Measurements from ENCODE around the gene ABCA2. TPM values are rescaled to one million over a fixed set of nuclear protein-coding genes. Genes with fewer than 3 reads are reported as not detected.

The ABCA2 gene
- total RNA-seq, 1 donor from 2014 or later, result 33.8 TPM

GRCh38 chr9:136961279-136962065 lies 66.6 kb downstream of the ABCA2 start:
- ATAC-seq, result peak; percentile 90
- intact Hi-C loops (cut with micrococcal nuclease), result no loop called here
- DNase-seq, result peak; percentile 81

GRCh38 chr9:136960938-136961275 lies 67.1 kb downstream of the ABCA2 start:
- ATAC-seq, result no peak
- DNase-seq, result no peak
- intact Hi-C loops (cut with micrococcal nuclease), result no loop called here

- DNase-seq, result no peak
- ATAC-seq, result no peak
- intact Hi-C loops (cut with micrococcal nuclease), result no loop called here
Measured at GRCh38 chr9:136960212-136960937, 67.7 kb downstream of the ABCA2 start.

- intact Hi-C loops (cut with micrococcal nuclease), result no loop called here
- no peak for ATAC-seq
- no peak for DNase-seq
Measured at GRCh38 chr9:136958898-136959850, 68.9 kb downstream of the ABCA2 start.

- DNase-seq (no peak), ATAC-seq (no peak)
- intact Hi-C loops (cut with micrococcal nuclease), result no loop called here
Measured at GRCh38 chr9:136958473-136958872, 69.6 kb downstream of the ABCA2 start.

- intact Hi-C loops (cut with micrococcal nuclease), result no loop called here
- DNase-seq, result no peak
- no peak for ATAC-seq
Measured at GRCh38 chr9:136957901-136958300, 70.1 kb downstream of the ABCA2 start.

- no peak for DNase-seq
- ATAC-seq, result no peak
- intact Hi-C loops (cut with micrococcal nuclease), result no loop called here
Measured at GRCh38 chr9:136957461-136957860, 70.6 kb downstream of the ABCA2 start.

Other genes with a start within 250 kb of the ABCA2 start
- 74.2 TPM for gene TMEM141, start 236.9 kb downstream of the ABCA2 start, total RNA-seq
- gene CCDC183, start 231.9 kb downstream of the ABCA2 start, total RNA-seq, result 2.2 TPM
- 73.0 TPM for gene RABL6, start 220.3 kb downstream of the ABCA2 start, total RNA-seq
- 9.1 TPM for gene AJM1, start 185.8 kb downstream of the ABCA2 start, total RNA-seq
- 357 TPM for gene PHPT1, start 178.8 kb downstream of the ABCA2 start, total RNA-seq
- gene MAMDC4, start 175.9 kb downstream of the ABCA2 start, total RNA-seq, result 12.9 TPM
- 354 TPM for gene EDF1, start 161.9 kb downstream of the ABCA2 start, total RNA-seq
- gene TRAF2, start 141.7 kb downstream of the ABCA2 start, total RNA-seq, result 11.4 TPM
- 162 TPM for gene FBXW5, start 83.5 kb downstream of the ABCA2 start, total RNA-seq
- gene C8G, start 83.0 kb downstream of the ABCA2 start, total RNA-seq, result 2.2 TPM
- gene LCN12, start 76.0 kb downstream of the ABCA2 start, total RNA-seq, result 3.6 TPM
- 5,424 TPM for gene PTGDS, start 50.7 kb downstream of the ABCA2 start, total RNA-seq
- 18.3 TPM for gene LCNL1, start 45.2 kb downstream of the ABCA2 start, total RNA-seq
- gene PAXX, start 35.8 kb downstream of the ABCA2 start, total RNA-seq, result 23.9 TPM
- gene CLIC3, start 31.7 kb downstream of the ABCA2 start, total RNA-seq, result 1.7 TPM
- 0.17 TPM for gene FUT7, start 3.9 kb upstream of the ABCA2 start, total RNA-seq
- gene NPDC1, start 17.9 kb upstream of the ABCA2 start, total RNA-seq, result 59.0 TPM
- gene ENTPD2, start 25.8 kb upstream of the ABCA2 start, total RNA-seq, result 2.1 TPM
- 0.12 TPM for gene SAPCD2, start 42.3 kb upstream of the ABCA2 start, total RNA-seq
- gene UAP1L1, start 49.3 kb upstream of the ABCA2 start, total RNA-seq, result 12.6 TPM
- 21.4 TPM for gene MAN1B1, start 58.7 kb upstream of the ABCA2 start, total RNA-seq
- 155 TPM for gene DPP7, start 86.5 kb upstream of the ABCA2 start, total RNA-seq
- not detected for gene GRIN1, start 110.9 kb upstream of the ABCA2 start, total RNA-seq
- gene LRRC26, start 141.8 kb upstream of the ABCA2 start, total RNA-seq, result not detected
- not detected for gene TMEM210, start 143.8 kb upstream of the ABCA2 start, total RNA-seq
- 38.2 TPM for gene ANAPC2, start 160.3 kb upstream of the ABCA2 start, total RNA-seq
- 77.7 TPM for gene SSNA1, start 160.4 kb upstream of the ABCA2 start, total RNA-seq
- gene TPRN, start 172.5 kb upstream of the ABCA2 start, total RNA-seq, result 21.7 TPM
- 43.3 TPM for gene TMEM203, start 177.4 kb upstream of the ABCA2 start, total RNA-seq
- gene NDOR1, start 177.5 kb upstream of the ABCA2 start, total RNA-seq, result 5.7 TPM
- 29.7 TPM for gene RNF208, start 194.0 kb upstream of the ABCA2 start, total RNA-seq
- not detected for gene CYSRT1, start 196.9 kb upstream of the ABCA2 start, total RNA-seq
- gene RNF224, start 199.3 kb upstream of the ABCA2 start, total RNA-seq, result not detected
- not detected for gene SLC34A3, start 202.7 kb upstream of the ABCA2 start, total RNA-seq
- gene TUBB4B, start 213.1 kb upstream of the ABCA2 start, total RNA-seq, result 439 TPM
- 0.69 TPM for gene STPG3, start 223.0 kb upstream of the ABCA2 start, total RNA-seq
- 43.6 TPM for gene NELFB, start 227.1 kb upstream of the ABCA2 start, total RNA-seq
- gene TOR4A, start 249.5 kb upstream of the ABCA2 start, total RNA-seq, result 19.3 TPM